ENCODE measurements around the gene FAM118B.

DNA sequence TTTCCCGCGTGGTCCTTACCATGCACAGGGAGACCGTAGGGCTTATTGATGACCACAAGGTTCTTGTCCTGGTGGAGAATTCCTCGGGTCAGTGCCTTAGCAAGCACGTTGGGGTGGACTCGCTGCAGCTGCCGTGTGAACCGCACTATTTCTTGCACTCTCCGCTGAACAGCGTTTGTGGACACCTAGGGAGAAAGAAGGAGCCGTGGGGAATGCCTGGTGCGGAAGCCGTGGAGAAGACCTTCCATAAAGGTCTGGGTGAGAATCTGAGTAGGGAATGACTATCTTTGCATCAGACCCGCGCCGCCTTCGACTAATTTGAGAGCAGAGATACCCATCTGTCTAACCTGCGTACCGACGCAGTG, 729 bp upstream of the FAM118B start:
- no peak for TF ChIP-seq CTCF (IDR thresholded peaks at IDR 0.05)
- TF ChIP-seq POLR2A (IDR thresholded peaks at IDR 0.05) = no peak

Data from tibial nerve (tissue), 3 donors.